Right atrium auricular region (tissue), 2 donors: Measurements from ENCODE around the gene ATP6V1B1. TPM values are rescaled to one million over a fixed set of nuclear protein-coding genes. Genes with fewer than 3 reads are reported as not detected.

Source experiments
- DNase-seq: peaks from one replicate; pipeline ENCODE4 v3.0.0-alpha.2; 2019; ENCODE audit warnings: low spot score
- H3K27ac ChIP-seq, 2 donors: fragments of 200-600 bp; sonication (generic); 1 replicate in 1 of 2; 2 replicates in 1 of 2; pipeline ENCODE4 v1.5.1; 2016 to 2019
- H3K27me3 ChIP-seq, 2 donors: fragments of 200-600 bp; sonication (generic); one replicate each; pipeline versions ENCODE4 v1.5.1 to v1.6.0; 2017 to 2019
- H3K36me3 ChIP-seq: fragments of 200-600 bp; sonication (generic); one replicate; pipeline ENCODE4 v1.5.1; 2016
- H3K4me1 ChIP-seq, 2 donors: fragments of 200-600 bp; sonication (generic); one replicate each; pipeline versions ENCODE4 v1.5.1 to v1.6.0; 2017 to 2019
- H3K4me3 ChIP-seq, 2 donors: fragments of 200-600 bp; sonication (generic); 1 replicate in 1 of 2; 2 replicates in 1 of 2; pipeline ENCODE4 v1.5.1; 2017 to 2019; ENCODE audit warnings: mild to moderate bottlenecking in 1 of 2, moderate library complexity in 1 of 2
- H3K9me3 ChIP-seq, 2 donors: fragments of 200-600 bp; sonication (generic); one replicate each; pipeline ENCODE4 v1.5.1; 2019
- total RNA-seq, 2 donors: library from RNA; depleted of rRNA; stranded (reverse); fragments of >200 nt; gene quantifications; one replicate each; pipeline ENCODE4 v1.1.0, GENCODE V29; 2016
- TF ChIP-seq, protein P1 (sequence below), 2 donors: fragments of 200-600 bp; sonication (generic); IDR thresholded peaks; one replicate each; pipeline ENCODE4 v1.5.1; 2019; ENCODE audit warnings: antibody characterized with exemption in 2 of 2

ATP6V1B1 gene
- total RNA-seq, 2 donors from 2014 or later = not detected

DNA sequence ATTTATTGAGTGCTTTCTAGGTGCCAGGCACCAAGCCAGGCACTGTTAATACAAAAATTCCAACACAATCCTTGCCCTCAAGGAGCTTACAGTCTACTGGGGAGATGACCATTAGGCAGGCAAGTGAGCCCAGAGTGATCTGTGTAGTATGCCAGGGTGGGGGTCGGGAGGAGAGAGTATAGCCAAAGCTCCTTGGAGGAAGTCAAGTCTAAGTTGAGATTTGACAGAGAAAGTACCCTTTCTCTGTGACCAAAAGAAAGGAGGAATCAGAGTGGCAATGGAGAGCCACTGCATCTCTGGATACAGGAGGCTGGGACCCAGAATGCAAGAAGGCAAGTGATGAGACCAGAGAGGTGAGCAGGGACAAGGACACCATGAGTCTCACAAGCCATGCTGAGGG lies 50.3 kb downstream of the ATP6V1B1 start:
- Histone ChIP-seq H3K36me3 (peaks cover 43% of the 10 kb centered on the region), H3K27ac (no peak overlapping the region), H3K4me1 (peaks cover 0 to 16% of the 10 kb centered on the region in 2 donors)

DNA sequence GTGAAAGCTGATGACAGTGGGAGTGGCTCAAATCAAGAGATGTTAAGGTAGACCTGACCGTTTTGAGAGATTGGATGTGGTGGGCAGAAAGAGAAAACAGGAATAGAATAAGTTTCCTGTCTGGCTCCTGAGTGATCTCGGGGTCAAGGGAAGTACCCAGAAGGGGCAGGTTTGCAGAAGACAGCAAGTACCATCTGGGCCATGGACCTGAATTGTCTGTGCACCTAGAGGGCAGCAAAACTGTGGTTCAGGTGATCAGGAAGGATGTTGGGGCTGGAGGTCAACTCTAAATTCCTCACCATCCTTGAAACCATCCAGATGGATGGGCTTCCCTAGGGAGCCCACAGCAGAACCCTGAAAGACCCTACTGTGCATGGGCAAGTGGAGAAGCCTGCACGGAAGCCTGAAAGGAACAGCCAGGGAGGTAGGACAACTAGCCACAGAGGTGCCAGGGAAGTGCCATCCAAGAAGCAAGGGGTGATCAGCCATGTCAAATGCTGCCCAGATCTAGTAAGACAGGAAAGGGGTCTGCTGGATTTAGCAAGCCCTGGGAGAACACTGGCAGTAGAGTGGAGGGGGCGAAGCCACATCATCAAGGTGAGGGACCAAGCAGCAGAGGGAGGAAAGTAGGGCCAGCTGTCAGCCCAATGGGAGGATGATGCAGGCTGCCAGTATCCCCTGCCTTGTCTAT lies 50.9 kb downstream of the ATP6V1B1 start:
- TF ChIP-seq, protein P1, sequence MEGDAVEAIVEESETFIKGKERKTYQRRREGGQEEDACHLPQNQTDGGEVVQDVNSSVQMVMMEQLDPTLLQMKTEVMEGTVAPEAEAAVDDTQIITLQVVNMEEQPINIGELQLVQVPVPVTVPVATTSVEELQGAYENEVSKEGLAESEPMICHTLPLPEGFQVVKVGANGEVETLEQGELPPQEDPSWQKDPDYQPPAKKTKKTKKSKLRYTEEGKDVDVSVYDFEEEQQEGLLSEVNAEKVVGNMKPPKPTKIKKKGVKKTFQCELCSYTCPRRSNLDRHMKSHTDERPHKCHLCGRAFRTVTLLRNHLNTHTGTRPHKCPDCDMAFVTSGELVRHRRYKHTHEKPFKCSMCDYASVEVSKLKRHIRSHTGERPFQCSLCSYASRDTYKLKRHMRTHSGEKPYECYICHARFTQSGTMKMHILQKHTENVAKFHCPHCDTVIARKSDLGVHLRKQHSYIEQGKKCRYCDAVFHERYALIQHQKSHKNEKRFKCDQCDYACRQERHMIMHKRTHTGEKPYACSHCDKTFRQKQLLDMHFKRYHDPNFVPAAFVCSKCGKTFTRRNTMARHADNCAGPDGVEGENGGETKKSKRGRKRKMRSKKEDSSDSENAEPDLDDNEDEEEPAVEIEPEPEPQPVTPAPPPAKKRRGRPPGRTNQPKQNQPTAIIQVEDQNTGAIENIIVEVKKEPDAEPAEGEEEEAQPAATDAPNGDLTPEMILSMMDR (IDR thresholded peaks at IDR 0.05) = no peak
- H3K36me3 ChIP-seq = peaks cover 50% of the 10 kb centered on the region
- no peaks in the 10 kb centered on the region for H3K9me3 ChIP-seq
- H3K4me1 ChIP-seq = peaks cover 0 to 16% of the 10 kb centered on the region in 2 donors
- DNase-seq = no peak
- H3K4me3 ChIP-seq = no peak overlapping the region
- no peaks in the 10 kb centered on the region for H3K27me3 ChIP-seq
- H3K27ac ChIP-seq = no peak overlapping the region

More for the DNA sequence above, 50.3 kb downstream of the ATP6V1B1 start:
- H3K4me3 ChIP-seq = no peak overlapping the region
- DNase-seq = no peak
- no peaks in the 10 kb centered on the region for H3K27me3 ChIP-seq
- no peaks in the 10 kb centered on the region for H3K9me3 ChIP-seq
- TF ChIP-seq, protein P1 (IDR thresholded peaks at IDR 0.05) = no peak

DNA sequence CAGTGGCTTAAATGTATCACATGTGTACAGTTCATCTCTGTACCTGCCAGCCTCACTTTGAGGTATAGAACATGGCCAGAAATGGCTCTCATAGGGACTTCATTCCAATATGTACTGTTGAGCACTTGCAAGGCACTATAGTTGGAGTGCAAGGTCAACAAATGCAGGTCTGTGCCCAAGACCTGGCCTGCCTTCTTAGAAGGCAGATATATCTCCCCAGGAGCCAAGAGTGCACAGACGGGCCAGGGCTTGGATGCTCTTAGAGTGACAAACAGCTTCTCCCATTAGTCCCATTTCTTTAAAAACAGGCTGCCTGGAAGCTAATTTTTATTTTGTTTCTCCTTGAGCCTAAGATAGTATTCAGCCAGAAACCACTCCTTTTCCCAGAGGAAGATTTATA lies 51.7 kb downstream of the ATP6V1B1 start:
- no peak for DNase-seq

DNA sequence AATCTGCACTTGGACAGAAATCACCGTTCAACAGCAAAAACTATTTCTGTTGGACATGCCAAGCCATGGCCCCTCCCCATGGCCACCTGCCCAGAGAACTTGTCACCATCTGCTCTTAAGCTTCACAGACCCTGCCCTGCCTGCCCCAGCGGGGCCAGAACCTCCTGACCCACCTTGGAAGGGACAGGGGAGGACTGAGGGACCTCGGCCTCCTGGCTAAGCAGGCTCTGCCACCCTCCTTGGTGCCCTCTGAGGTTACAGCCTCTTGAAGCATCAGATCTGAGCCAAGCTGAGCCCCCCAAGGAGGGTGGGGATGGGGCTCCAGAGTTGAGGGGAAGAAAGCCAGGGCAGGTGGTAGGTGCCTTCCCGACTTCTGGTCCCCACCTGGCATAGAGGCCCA lies 52.5 kb downstream of the ATP6V1B1 start:
- Histone ChIP-seq H3K27ac (peak overlapping the region in 1 of 2 donors; percentile 6), H3K9me3 (no peaks in the 10 kb centered on the region), H3K36me3 (peaks cover 54% of the 10 kb centered on the region), H3K4me3 (no peak overlapping the region), H3K4me1 (peaks cover 0 to 21% of the 10 kb centered on the region in 2 donors), H3K27me3 (no peaks in the 10 kb centered on the region)
- DNase-seq = peak; percentile 58
- TF ChIP-seq, protein P1 (IDR thresholded peaks at IDR 0.05) = no peak

More for the DNA sequence above, 51.7 kb downstream of the ATP6V1B1 start:
- Histone ChIP-seq H3K4me3 (no peak overlapping the region), H3K27me3 (no peaks in the 10 kb centered on the region), H3K9me3 (no peaks in the 10 kb centered on the region), H3K36me3 (peaks cover 54% of the 10 kb centered on the region), H3K4me1 (peaks cover 0 to 16% of the 10 kb centered on the region in 2 donors), H3K27ac (no peak overlapping the region)
- TF ChIP-seq, protein P1 (IDR thresholded peaks at IDR 0.05) = no peak

DNA sequence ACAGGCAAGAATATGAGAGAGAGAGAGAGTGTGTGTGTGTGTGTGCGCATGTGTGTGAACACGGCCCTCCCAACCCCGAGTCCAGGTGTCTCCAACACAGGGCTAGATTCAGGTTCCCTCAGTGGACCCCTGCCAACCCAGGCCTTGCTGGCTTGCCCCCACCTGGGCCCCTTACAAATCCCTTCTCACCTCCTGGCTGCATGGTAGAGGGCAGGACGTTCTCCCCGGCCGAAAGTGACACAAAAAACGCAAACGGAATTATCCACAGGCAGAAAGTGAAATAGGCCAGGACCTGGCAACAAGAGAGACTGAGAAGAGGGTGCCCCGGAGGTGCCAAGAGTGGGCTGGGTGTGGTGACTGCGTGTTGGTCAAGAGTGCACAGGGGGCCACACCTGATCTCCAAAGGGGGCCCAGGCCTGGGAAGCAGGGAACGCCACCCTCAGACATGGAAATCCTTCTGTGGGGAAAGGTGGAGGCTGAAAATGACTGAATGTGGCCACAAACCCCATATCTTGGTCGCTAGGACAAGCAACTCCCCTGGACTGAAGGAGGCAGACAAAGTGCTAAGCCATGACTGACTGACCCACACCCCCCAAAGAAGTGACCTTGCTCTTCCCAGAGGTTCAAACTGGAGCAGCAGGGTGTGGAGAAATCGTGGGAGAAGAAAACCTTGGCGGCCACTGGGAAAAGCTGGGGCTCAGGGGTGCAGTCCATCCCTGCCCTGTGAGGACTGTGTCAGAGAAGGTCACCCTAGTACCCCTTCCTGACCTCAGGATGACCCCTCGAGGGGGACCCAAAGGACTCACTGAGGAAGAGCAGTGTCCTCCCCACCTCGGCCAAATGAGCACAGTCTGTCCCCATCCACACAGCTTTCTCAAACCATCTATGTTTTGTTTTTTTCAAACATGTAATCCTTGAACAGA lies 53.3 kb downstream of the ATP6V1B1 start:
- peaks cover 0 to 29% of the 10 kb centered on the region in 2 donors for H3K4me1 ChIP-seq
- H3K27ac ChIP-seq = no peak overlapping the region
- no peak overlapping the region for H3K4me3 ChIP-seq
- peak; percentile 52 for DNase-seq
- H3K27me3 ChIP-seq = no peaks in the 10 kb centered on the region
- TF ChIP-seq, protein P1 (IDR thresholded peaks at IDR 0.05) = no peak
- H3K9me3 ChIP-seq = no peaks in the 10 kb centered on the region
- peaks cover 54% of the 10 kb centered on the region for H3K36me3 ChIP-seq
